Left ventricle myocardium inferior (tissue), 1 donor: ENCODE results near the gene PTH2. TPM values are rescaled to one million over a fixed set of nuclear protein-coding genes. Genes with fewer than 3 reads are reported as not detected.
"Not testable (repeated sequence)": the region's sequence is repeated elsewhere in the genome, so short reads cannot be mapped to it uniquely, and the experiment has no call there.

Experiments
- DNase-seq: peaks from one replicate; pipeline ENCODE4 v3.0.0-alpha.2; 2020
- H3K27ac ChIP-seq: fragments of 200-600 bp; replicated peaks from 2 replicates; pipeline ENCODE4 v1.8.0; 2021
- H3K27me3 ChIP-seq: fragments of 200-600 bp; 2 replicates; pipeline ENCODE4 v1.8.0; 2021; ENCODE audit warnings: low read depth
- H3K36me3 ChIP-seq: fragments of 200-600 bp; 2 replicates; pipeline ENCODE4 v1.8.0; 2021
- H3K4me1 ChIP-seq: fragments of 200-600 bp; 2 replicates; pipeline ENCODE4 v1.8.0; 2021
- H3K4me3 ChIP-seq: fragments of 200-600 bp; 2 replicates; pipeline ENCODE4 v1.8.0; 2021; ENCODE audit warnings: mild to moderate bottlenecking, moderate library complexity
- H3K9me3 ChIP-seq: fragments of 200-600 bp; replicated peaks from 2 replicates; pipeline ENCODE4 v1.8.0; 2021
- intact Hi-C: fragments of 100-400 bp; cut with micrococcal nuclease; formaldehyde crosslinking; loops from one replicate; pipeline ENCODE4 v1.11.0; 2022
- total RNA-seq: library from RNA; stranded (reverse); fragmentation: NEBNext Ultra II Directional; extraction: Animal tissue kit (Norgen Biotek cat#: 25700); gene quantifications from one replicate; pipeline ENCODE4 v1.2.1, GENCODE V29; 2021
- TF ChIP-seq, protein P1 (sequence below): fragments of 200-600 bp; IDR thresholded peaks from 2 replicates; pipeline ENCODE4 v1.8.0; 2021; ENCODE audit warnings: antibody characterized with exemption, mild to moderate bottlenecking, borderline replicate concordance
- donor health status: DM: no; HTN: yes; CAD: no; lungs with severe emphysema.

PTH2 gene
- total RNA-seq, 1 donor from 2014 or later = not detected

DNA sequence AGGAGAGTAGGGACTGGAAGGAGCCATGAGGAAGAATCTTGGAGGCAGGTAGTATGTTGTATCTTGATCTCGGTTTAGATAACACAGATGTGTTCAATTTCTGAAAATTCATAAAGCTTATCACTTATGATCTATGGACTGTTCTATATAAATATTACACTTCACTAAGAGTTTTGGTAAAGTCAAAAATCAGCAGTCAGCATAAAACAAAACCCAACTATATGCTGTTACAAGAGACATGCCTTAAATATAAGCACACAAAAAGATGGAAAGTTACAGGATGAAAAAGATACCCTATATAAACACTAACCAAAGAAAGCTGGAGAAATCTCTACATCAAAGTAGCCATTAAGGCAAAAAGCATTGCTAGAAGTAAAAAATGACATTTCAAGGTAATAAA lies 39.6 kb downstream of the PTH2 start:
- H3K27me3 ChIP-seq = peaks cover 62% of the 10 kb centered on the region
- no peaks in the 10 kb centered on the region for H3K4me1 ChIP-seq
- H3K4me3 ChIP-seq = no peak overlapping the region
- intact Hi-C loops = no loop called here
- DNase-seq = no peak
- H3K27ac ChIP-seq = no peak overlapping the region
- TF ChIP-seq, protein P1, sequence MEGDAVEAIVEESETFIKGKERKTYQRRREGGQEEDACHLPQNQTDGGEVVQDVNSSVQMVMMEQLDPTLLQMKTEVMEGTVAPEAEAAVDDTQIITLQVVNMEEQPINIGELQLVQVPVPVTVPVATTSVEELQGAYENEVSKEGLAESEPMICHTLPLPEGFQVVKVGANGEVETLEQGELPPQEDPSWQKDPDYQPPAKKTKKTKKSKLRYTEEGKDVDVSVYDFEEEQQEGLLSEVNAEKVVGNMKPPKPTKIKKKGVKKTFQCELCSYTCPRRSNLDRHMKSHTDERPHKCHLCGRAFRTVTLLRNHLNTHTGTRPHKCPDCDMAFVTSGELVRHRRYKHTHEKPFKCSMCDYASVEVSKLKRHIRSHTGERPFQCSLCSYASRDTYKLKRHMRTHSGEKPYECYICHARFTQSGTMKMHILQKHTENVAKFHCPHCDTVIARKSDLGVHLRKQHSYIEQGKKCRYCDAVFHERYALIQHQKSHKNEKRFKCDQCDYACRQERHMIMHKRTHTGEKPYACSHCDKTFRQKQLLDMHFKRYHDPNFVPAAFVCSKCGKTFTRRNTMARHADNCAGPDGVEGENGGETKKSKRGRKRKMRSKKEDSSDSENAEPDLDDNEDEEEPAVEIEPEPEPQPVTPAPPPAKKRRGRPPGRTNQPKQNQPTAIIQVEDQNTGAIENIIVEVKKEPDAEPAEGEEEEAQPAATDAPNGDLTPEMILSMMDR = no peak
- peaks cover 23% of the 10 kb centered on the region for H3K9me3 ChIP-seq
- no peaks in the 10 kb centered on the region for H3K36me3 ChIP-seq

DNA sequence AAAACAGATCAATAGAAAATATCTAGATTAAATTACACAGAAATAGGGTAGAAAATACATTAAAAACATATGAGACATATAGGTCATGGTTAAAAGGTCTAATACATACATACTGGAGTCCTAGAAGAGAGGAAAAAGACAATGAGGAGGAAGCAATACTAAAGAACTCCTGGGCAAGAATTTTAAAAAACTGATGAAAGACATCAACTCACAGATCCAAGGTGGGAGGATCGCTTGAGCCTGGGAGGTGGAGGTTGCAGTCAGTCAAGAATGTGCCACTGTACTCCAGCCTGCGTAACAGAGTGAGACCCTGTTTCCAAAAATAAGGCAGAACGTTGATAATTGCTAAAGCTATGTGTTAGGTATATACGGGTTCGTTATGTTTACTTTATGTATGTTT lies 40.6 kb downstream of the PTH2 start:
- Histone ChIP-seq H3K9me3 (peaks cover 23% of the 10 kb centered on the region), H3K36me3 (no peaks in the 10 kb centered on the region), H3K4me3 (no peak overlapping the region), H3K27ac (no peak overlapping the region), H3K4me1 (no peaks in the 10 kb centered on the region), H3K27me3 (peaks cover 53% of the 10 kb centered on the region)
- no peak for DNase-seq
- intact Hi-C loops = no loop called here
- TF ChIP-seq, protein P1 = no peak

DNA sequence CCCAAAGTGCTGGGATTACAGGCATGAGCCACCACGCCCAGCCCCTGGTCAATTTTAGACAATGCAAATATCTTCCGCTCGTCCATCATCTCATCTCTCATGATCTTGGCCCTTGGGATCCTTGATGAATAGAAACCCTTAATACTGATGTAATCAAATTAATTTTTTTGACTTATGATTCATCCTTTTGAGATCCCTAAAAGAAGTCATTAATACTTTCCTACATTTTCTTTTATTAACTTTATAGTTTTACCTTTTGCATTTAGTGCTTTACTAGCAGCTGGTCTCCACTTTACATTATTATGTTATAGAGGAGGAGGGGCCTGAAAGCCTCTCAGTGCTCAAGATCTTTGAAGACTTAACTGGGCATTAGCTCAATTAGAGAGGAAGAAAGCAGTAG lies 42.9 kb downstream of the PTH2 start:
- H3K4me1 ChIP-seq = no peaks in the 10 kb centered on the region
- no peak overlapping the region for H3K27ac ChIP-seq
- H3K4me3 ChIP-seq = no peak overlapping the region
- TF ChIP-seq, protein P1 = no peak
- H3K27me3 ChIP-seq = peaks cover 53% of the 10 kb centered on the region
- H3K36me3 ChIP-seq = no peaks in the 10 kb centered on the region
- peaks cover 23% of the 10 kb centered on the region for H3K9me3 ChIP-seq
- DNase-seq = no peak
- intact Hi-C loops = no loop called here

DNA sequence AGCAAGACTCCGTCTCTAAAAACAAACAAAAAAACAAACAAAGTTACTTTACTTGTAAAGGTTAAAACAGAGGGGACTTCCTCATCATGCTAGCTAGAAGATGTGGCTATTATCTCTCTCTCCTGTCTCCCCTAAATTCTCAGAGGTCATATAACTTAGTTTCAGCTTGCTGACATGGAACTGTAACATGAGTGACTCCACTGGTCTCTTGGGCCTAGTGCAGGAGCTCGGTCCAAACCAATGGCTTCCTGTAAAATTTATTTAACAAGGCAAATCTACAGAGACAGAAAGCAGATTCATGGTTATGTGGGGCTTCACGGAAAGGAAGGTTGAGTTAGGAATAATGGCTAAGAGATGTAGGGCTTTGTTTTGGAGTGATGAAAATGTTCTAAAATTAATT lies 44.7 kb downstream of the PTH2 start:
- Histone ChIP-seq H3K27ac (no peak overlapping the region), H3K27me3 (peaks cover 49% of the 10 kb centered on the region), H3K4me3 (no peak overlapping the region), H3K4me1 (no peaks in the 10 kb centered on the region), H3K36me3 (no peaks in the 10 kb centered on the region), H3K9me3 (peaks cover 20% of the 10 kb centered on the region)
- TF ChIP-seq, protein P1 = no peak
- no peak for DNase-seq
- intact Hi-C loops = no loop called here

DNA sequence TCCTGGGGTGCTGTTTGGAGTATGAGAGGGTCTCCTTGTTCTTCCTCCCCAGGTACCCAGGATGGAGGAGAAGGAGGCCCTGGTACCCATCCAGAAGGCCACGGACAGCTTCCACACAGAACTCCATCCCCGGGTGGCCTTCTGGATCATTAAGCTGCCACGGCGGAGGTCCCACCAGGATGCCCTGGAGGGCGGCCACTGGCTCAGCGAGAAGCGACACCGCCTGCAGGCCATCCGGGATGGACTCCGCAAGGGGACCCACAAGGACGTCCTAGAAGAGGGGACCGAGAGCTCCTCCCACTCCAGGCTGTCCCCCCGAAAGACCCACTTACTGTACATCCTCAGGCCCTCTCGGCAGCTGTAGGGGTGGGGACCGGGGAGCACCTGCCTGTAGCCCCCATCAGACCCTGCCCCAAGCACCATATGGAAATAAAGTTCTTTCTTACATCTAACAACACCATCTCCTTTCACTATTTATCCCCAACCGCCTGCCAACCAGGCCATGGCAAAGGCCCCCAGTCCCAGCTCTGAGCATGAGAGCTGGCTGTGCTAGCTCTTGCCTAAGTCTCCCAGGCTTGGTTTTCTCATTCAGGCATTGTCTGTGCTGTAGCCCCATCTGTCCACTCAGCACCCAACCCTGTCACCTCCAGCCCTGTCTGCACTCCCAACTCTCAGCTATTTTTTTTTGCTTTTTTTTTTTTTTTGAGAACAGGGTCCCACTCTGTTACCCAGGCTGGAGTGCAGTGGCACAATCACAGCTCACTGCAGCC lies 48.4 kb downstream of the PTH2 start:
- intact Hi-C loops = no loop called here
- no peak for DNase-seq
- H3K27me3 ChIP-seq = peaks cover 28% of the 10 kb centered on the region
- TF ChIP-seq, protein P1 = no peak
- peaks cover 7% of the 10 kb centered on the region for H3K9me3 ChIP-seq
- H3K27ac ChIP-seq = no peak overlapping the region
- H3K36me3 ChIP-seq = no peaks in the 10 kb centered on the region
- no peaks in the 10 kb centered on the region for H3K4me1 ChIP-seq
- no peak overlapping the region for H3K4me3 ChIP-seq

DNA sequence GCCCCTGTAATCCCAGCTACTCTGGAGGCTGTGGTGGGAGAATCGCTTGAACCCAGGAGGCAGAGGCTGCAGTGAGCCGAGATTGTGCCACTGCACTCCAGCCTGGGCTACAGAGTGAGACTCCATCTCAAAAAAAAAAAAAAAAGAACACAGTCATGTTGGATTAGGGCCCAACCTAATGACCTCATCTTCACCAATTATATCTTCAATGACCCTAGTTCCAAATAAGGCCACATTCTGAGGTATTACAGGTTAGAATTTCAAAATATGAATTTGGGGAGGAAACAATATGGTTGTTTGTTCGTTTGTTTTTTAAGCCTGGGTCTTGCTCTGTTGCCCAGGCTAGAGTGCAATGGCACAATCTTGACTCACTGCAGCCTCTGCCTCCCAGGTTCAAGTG lies 50.1 kb downstream of the PTH2 start:
- H3K4me1 ChIP-seq, H3K36me3 ChIP-seq, DNase-seq, H3K4me3 ChIP-seq, intact Hi-C loops, H3K27ac ChIP-seq: not testable (repeated sequence)
- peaks cover 24% of the 10 kb centered on the region for H3K9me3 ChIP-seq
- H3K27me3 ChIP-seq = peaks cover 28% of the 10 kb centered on the region

Other genes starting within 250 kb of the PTH2 start
- 1.1 TPM for gene SLC6A16, start 98.2 kb downstream of the PTH2 start, total RNA-seq
- gene CD37, start 88.0 kb downstream of the PTH2 start, total RNA-seq = 3.7 TPM
- 44.1 TPM for gene TEAD2, start 61.0 kb downstream of the PTH2 start, total RNA-seq
- gene DKKL1, start 59.6 kb downstream of the PTH2 start, total RNA-seq = not detected
- not detected for gene KASH5, start 35.2 kb downstream of the PTH2 start, total RNA-seq
- gene GFY, start 1.9 kb upstream of the PTH2 start, total RNA-seq = 0.14 TPM
- gene SLC17A7, start 18.1 kb upstream of the PTH2 start, total RNA-seq = 0.99 TPM
- 24.7 TPM for gene PIH1D1, start 28.4 kb upstream of the PTH2 start, total RNA-seq
- gene ALDH16A1, start 29.8 kb upstream of the PTH2 start, total RNA-seq = 9.6 TPM
- 3.1 TPM for gene FLT3LG, start 50.8 kb upstream of the PTH2 start, total RNA-seq
- 1,308 TPM for gene RPL13A, start 64.2 kb upstream of the PTH2 start, total RNA-seq
- 998 TPM for gene RPS11, start 73.0 kb upstream of the PTH2 start, total RNA-seq
- 80.9 TPM for gene FCGRT, start 89.2 kb upstream of the PTH2 start, total RNA-seq
- gene RCN3, start 104.6 kb upstream of the PTH2 start, total RNA-seq = 7.5 TPM
- gene NOSIP, start 157.1 kb upstream of the PTH2 start, total RNA-seq = 47.3 TPM
- gene PRRG2, start 157.9 kb upstream of the PTH2 start, total RNA-seq = 0.88 TPM
- 15.5 TPM for gene PRR12, start 167.7 kb upstream of the PTH2 start, total RNA-seq
- gene RRAS, start 216.7 kb upstream of the PTH2 start, total RNA-seq = 116 TPM
- 38.8 TPM for gene SCAF1, start 218.8 kb upstream of the PTH2 start, total RNA-seq
- gene IRF3, start 242.4 kb upstream of the PTH2 start, total RNA-seq = 34.5 TPM
- 11.4 TPM for gene BCL2L12, start 242.5 kb upstream of the PTH2 start, total RNA-seq